Raji (cell line): Measurements from ENCODE around the gene SLC2A6.

Experiments used
- POLR2A ChIP-seq: IDR thresholded peaks from 2 replicates; pipeline ENCODE4 v1.6.1; 2011; ENCODE audit warnings: low read depth, low read length, control low read depth; ENCODE audit not compliant: insufficient read depth

Gene SLC2A6

GRCh38 chr9:133477992-133478850 is 678 bp downstream of the SLC2A6 start:
- TF ChIP-seq POLR2A, result no peak

- TF ChIP-seq POLR2A, result no peak
Measured at GRCh38 chr9:133477461-133477860, 1.4 kb downstream of the SLC2A6 start.

- TF ChIP-seq POLR2A, result no peak
Measured at GRCh38 chr9:133476941-133477340, 2.0 kb downstream of the SLC2A6 start.

GRCh38 chr9:133476036-133476931 is 2.6 kb downstream of the SLC2A6 start:
- TF ChIP-seq POLR2A, result no peak

- no peak for TF ChIP-seq POLR2A
Measured at GRCh38 chr9:133475292-133476012, 3.4 kb downstream of the SLC2A6 start.

- no peak for TF ChIP-seq POLR2A
Measured at GRCh38 chr9:133474853-133475252, 4.0 kb downstream of the SLC2A6 start.

GRCh38 chr9:133474215-133474614 is 4.7 kb downstream of the SLC2A6 start:
- TF ChIP-seq POLR2A, result no peak

- no peak for TF ChIP-seq POLR2A
Measured at GRCh38 chr9:133473743-133474142, 5.2 kb downstream of the SLC2A6 start.

- no peak for TF ChIP-seq POLR2A
Measured at GRCh38 chr9:133472753-133473378, 6.0 kb downstream of the SLC2A6 start.

- TF ChIP-seq POLR2A, result no peak
Measured at GRCh38 chr9:133472277-133472645, 6.6 kb downstream of the SLC2A6 start.

- TF ChIP-seq POLR2A, result no peak
Measured at GRCh38 chr9:133471551-133472276, 7.2 kb downstream of the SLC2A6 start.

GRCh38 chr9:133470988-133471387 is 7.9 kb downstream of the SLC2A6 start:
- no peak for TF ChIP-seq POLR2A

GRCh38 chr9:133470427-133470924 is 8.4 kb downstream of the SLC2A6 start:
- peak; percentile 36; the same call in 1 of the 2 replicates for TF ChIP-seq POLR2A
